Stimulated activated CD4-positive, alpha-beta T cell treated with anti-CD3 and anti-CD28 coated beads, Interleukin-2, amount 100 ng/mL, for 24 hours (primary cell): Measurements from ENCODE around the gene CFAP410.
"Not testable (repeated sequence)": the region's sequence is repeated elsewhere in the genome, so short reads cannot be mapped to it uniquely, and the experiment has no call there.

Source experiments
- DNase-seq, 2 donors: peaks; one replicate each; pipeline ENCODE4 v3.0.0-alpha.2; 2020

CFAP410 gene

DNA sequence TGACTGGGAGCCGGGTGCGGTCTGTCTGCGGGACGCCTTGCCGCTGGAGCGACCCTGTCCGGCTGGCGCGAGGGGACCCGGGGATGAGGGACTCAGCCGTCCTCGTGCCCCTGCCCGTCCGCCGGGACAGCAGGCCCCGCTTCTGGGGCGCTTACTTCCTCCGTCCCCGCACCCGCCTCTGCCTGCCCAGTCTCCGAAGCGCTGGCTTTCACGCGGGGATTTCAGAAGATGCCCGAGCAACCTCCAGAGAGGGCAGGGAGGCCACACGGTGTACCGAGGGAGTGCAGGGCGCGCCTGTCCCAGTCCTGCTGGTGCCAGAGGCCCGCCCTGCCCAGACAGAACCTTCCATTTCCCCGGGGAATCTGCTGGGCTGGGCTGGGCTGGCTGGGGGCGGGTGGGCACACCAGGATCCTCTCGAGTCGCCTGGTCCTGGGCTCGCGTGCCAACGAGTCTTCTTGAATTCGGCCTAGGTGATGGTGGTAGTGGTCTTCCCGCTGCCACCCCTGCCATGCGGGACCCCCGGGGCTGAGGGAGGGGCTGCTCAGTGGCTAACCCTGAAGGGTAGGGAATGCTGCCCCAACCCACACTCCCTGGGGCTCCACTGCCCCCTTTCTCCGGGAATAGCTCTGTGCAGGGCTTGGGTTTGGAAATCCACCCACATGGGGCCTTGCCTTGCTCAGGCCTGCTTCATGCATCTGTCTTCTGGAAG is 11.7 kb upstream of the CFAP410 start:
- DNase-seq: no peak

DNA sequence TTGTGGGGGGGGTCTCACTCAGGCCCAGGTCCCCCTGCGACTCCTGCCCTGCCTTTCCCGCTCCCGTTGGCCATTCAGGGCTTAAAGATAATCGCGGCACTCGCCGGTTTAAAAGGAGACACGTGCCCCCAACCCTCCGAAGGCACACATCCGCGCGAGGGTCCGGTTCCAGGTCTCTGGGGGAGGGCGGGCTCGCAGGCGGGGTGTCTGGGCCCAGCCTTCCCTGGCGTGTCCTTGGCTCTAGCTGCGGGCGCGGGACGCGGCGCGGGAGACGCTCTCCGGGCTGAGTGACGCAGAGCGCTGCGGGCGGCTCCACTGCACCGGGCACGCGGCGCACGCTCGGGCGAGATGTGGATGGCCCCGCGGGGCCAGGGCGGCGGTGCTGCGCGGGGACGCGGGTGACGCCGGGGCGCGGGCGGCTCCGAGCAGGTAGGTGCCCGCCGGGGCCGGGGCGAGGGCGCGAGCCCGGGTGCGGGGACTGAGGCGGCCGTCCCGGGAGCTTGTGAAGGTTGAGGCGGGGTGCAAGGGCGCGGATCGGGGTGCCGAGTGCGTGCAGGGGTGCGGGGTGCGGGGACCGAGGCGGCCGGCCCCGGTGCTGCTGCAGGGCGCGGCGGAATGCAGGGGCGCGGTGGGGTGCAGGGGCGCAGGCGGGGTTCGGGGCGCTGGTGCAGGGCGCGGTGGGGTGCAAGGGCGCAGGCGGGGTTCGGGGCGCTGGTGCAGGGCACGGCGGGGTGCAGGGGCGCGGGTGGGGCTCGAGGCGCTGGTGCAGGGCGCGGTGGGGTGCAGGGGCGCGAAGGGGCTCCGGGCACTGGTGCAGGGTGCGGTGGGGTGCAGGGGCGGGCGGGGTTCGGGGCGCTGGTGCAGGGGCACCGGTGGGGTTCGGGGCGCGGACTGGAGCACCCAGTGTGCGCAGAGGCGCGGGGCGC is 10.9 kb upstream of the CFAP410 start:
- no peak for DNase-seq

DNA sequence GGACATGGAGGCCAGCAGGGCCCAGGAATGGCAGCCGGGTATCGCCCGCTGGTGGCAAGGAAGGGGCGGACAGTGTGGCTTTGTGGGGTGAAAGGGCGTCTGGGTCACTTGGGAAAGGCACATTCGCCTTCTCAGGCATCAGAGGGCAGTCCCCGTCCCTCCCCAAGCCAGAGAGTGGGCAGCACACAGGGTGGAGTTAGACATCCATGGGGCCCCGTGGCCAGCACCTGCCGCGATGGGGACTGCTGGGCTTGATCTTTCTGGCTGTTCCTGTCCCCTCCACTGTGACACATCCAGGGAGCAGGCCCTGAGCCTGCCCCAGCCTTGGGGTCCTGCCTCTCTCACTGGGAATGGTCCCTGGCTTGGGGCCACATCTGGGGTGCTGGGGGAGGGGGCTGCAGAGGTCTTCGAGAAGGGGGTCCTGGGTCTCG is 10.2 kb upstream of the CFAP410 start:
- DNase-seq: no peak

DNA sequence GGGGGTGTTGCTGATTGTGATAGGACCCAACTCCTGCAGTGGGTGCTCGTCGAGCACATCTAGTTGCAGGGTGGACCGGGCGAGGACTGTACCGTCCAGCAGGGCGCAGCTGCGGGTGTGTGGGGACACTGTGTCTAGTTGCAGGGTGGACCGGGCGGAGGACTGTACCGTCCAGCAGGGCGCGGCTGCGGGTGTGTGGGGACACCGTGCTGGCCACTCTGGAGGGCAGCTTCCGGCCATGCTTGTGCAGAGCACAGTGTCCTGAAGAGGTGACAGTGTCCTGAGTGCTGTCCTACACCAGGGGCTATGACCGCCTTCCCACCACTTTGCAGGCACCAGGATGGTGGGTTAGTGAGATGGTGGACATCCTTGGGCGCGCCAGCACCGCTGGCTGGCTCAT is 9.7 kb upstream of the CFAP410 start:
- no peak for DNase-seq

DNA sequence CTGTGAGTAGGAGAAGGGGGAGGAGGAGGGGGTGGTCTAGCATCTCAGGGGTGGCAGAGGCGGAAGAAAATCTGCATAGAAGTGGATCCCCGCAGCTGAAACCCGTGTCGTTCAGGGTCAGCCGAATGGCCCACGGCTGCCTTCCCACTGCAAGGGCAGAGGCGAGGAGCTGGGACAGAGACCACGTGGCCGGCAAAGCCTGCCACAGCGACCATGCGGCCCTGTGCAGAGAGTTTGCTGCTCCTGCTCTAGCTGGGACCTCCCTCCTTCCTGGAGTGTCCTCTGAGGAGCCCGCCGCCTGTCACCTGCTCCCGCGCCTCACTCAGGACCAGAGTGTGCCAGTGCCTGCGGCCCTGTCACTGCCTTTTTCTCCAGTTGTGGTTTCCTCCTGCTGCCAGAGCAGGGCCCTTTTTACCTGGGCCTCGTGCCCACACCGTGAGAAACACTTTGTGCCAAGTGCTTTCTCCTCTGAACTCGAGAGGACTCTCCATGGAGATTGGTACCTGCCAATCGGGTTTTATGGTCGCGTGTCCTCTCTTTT is 8.8 kb upstream of the CFAP410 start:
- no peak for DNase-seq

DNA sequence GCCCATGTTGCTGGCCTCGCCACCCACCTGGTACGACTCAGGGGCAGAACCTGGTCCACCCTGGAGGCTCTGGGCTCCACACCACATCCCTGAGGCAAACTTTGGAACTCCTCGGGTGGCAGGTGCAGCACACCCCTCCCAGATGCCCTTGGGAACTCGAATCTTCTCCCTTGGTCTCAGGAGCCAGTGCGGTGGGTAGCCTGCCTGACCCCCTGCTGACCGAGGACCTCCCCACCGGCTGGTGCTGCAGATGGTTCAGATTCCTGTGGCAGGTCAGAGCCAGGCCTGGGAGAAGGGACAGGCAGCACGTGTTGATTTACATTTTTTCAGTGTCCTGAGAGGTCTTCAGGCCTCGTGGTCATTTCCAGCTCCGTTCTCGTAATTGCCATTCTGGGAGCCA is 6.3 kb upstream of the CFAP410 start:
- DNase-seq: no peak

DNA sequence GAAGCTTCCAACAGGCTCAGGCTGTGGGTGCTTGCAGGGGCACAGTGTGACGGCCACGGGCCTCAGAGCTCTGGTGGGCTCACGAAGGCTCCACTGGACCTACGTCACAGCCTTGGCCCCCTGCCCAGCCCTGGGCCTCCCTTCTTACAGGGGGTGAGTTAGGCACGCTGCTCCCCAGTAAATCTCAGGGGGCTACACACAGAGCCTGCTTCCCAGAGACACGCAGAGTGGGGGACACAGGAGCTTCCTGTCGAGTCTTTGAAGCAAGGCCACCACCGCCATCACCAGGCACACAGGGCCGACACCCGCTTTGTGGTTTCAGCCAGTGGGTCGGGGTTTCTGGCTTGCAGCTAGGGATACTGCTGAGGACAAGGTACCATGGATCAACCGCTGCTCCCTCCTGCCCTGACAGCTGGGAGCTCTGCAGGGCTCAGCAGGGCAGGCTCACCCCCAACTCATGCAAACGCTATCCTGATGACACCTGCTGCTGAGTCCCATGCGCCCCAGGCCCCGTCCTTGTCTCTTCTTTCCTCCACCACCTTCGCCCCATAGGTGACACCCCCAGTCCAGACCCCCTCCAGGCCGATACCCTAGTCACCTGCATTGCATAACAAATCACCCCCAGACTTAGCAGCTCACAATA is 5.5 kb upstream of the CFAP410 start:
- no peak for DNase-seq

DNA sequence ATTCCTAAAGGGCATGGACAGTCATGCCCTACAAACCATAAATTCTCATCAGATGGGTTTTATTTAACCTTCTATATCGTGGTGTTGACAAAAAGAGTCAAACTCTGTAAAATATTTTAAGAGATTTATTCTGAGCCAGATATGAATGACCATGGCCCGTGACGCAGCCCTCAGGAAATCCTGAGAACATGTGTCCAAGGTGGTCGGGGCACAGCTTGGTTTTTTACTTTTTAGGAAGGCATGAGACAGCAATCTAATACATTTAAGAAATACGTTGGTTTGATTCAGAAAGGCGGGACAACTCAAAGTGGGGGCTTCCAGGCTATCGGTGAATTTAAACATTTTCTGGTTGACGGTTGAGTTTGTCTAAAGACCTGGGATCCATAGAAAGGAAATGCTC is 3.8 kb upstream of the CFAP410 start:
- not testable (repeated sequence) for DNase-seq

DNA sequence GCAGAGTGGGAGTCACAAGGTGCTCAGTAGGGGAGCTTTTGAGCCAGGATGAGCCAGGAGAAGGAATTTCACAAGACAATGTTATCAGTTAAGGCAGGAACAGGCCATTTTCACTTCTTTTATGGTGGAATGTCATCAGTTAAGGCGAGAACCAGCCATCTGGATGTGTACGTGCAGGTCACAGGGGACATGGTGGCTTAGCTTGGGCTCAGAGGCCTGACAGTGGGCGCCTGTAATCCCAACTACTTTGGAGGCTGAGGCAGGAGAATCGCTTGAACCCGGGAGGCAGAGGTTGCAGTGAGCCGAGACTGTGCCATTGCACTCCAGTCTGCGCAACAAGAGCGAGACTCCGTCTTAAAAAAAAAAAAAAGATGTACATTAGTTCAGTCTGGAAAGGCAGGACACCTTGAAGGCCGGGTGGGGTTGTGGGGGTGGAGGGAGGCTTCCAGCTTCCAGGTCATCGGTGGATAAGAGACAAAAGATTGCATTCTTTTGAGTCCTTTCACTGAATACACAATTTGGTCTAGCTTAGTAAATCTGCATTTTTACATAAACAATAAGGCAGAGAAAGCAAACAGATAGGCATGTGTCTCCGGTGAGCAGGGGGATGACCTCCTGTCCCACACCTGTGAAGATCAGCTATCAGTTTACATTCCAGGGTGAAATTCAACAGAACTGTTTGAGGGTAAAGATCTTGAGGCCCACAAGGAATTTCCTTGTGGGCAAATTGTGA is 2.7 kb upstream of the CFAP410 start:
- DNase-seq: not testable (repeated sequence)

DNA sequence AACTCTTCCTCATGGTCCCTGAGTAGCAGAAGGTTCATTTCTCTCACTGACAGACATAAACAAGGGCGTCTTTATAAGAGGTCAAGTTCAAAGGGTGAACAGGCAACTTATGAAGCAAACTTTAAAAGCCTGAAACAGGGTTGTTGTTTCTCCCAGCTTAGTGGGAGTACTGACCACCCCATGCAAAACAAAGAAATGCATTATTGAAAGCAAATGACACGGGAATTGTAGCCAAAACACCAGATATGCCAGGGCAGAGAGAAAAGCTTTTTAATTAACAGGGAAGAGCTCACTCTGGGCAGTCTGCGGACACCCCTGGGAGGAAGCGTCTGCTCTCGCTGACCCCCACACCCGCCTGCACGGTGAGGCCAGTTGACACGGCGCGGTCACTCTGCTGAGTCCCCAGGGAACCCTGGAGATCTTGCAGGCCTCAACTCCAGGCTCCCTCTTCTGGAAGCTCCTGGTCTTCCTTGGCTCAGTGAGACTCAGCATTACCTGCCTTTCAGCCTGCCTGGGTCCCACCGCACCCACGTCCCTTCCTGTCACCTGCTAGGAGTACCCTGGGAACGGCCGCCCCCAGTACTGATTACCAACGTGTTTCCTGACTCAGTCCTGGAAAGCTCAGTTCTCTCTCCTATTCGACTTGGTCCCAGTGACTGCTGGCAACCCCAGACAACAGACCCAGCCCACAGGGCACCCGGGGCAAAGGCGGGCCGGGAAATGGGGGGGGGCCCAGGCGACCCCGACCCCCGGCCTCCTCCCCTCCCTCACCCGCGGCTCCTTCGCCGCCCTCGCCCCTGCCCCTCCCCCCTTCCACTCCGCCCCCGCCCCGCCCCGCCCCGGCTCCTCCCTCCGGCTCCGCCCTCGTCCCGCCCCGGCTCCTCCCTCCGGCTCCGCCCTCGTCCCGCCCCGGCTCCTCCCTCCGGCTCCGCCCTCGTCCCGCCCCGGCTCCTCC is 972 bp downstream of the CFAP410 start:
- no peak for DNase-seq

DNA sequence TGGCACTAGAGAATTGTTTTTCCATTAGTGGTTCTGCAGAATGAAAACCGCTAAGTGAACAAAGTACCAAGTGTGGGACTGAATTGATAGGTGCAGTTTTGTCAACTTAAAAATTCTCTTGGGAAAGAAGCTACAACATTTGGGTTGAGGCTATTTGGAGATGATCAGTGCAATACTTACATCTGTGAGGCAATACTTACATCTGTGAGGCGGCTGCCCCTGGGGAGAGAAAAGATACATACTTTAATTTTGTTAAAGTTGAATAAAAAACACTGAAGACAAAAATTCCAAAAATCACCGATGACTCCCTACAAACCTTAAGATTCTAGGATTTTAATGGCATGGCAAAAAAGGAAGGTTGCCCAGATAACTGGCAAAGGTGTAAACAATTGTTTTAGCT is 1.7 kb downstream of the CFAP410 start:
- DNase-seq: no peak

DNA sequence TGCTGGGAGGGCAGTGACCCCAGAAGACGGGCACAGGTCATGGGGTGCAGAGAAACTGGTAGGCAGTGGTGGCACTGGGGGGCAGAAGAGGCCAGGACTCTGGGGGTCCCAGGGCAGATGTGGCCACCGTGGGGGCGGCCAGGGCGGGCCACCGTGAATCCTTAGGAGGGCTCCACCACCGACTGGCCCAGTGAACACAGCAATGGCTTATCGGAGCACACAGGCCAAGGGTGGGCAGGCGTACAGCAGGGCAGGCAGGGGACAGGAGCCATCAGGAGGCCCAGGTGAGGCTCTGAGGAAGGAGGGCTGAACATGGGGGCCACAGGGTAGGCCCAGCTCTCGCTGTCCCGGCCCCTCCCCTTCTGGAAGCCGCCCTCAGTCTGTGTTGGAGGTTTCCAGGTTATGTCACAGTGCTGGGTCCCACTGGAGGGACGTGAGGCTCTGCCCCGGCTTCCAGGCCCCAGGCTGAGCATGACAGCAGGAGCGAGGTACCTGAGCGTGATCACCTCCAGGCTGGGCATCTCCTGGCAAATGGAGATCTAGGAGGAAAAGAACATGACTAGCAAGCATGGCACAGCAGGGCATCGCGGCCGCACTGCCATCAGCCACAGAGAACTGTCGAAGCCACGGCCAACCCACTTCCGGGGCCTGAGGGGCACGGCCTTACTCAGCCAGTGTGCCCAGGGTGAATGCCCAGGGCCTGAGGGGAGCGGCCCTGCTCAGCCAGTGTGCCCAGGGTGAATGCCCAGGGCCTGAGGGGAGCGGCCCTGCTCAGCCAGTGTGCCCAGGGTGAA is 3.7 kb downstream of the CFAP410 start:
- no peak for DNase-seq

DNA sequence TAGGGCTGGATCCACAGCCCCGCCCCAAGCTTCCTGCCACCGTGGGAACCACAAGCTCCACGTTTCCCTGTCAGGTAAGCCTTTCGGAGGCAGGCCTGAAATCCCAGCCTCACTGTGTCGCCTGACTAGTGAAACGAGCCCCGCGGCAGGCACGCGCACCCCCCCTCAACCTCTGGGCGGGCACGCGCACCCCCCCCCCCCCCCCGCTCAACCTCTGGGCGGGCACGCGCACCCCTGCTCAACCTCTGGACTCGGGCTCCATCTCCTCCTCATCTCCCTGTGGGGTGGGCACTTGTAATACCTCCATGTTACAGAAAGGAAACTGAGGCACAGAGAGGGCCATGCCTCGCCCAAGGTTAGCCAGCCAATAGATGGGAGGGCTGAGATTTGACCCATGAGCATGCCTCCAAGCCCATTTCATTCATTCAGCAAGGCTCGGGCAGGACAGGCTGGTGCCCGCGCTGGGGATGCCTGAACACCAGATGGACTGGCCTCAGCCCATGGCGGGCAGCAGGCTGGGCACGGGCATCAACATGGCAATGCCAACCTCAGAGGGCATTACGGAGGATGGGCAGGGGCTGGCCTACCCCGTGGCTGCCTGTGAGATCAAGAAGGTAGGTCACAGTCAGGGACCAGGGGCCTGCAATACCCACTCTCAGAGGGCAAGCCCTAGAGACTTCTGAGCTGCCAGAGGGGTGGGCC is 4.7 kb downstream of the CFAP410 start:
- DNase-seq: no peak

DNA sequence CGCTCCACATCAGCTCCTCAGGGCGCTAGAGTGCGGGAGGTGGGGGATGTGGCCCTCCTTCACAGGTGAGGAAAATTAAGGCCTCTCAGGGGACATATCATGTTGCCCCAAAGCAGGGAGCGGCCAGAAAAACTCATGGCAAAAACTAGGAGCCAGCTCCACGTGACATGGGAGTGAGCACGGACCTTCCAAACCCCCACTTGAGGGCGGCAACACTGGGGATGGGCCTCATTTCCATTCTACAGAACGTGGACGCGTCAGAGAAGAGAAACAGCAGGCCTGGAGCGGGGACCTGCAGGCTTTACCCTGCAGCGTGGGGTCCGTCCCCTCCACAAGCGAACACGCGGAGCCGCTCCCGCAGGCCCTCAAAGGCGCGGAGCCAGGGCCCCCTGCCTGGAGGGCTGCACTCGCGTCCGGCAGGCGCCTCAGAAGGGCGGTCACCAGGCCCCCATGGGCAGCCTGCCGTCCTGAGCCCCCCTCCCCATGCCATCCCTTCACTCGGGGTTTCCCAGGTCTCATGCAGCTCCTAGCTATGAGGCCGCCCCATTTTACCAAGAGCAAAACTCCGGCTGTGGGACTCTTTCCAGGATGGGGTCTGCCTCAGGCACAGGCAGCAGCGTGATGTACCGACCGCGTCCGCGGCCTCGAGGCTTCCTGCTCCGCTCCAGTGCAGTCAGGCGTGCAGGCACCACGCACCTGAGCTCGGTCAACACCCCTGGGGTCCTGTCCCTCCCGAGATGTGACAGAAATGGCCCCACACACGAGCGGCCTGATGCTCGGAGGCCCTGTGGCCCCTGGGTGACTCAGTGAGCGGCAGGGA is 5.5 kb downstream of the CFAP410 start:
- no peak for DNase-seq

DNA sequence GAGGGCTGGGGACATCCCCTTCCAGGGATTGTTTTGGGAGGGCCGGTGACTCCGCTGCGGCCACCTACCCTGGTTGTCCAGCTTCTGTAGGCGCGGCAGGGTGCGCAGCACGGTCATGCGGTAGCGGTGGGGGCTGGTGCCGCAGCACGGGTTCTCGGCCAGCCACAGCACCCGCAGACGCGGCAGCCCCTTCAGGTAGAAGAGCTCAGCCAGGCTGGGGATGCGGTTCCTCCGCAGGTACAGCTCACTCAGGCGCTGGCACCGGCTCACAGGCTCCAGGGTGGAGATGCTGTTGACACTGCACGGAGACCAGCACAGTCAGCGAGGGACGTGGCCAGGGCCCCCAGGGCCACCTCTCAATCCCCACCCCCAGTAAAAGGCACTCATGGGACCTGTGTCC is 6.2 kb downstream of the CFAP410 start:
- no peak for DNase-seq

DNA sequence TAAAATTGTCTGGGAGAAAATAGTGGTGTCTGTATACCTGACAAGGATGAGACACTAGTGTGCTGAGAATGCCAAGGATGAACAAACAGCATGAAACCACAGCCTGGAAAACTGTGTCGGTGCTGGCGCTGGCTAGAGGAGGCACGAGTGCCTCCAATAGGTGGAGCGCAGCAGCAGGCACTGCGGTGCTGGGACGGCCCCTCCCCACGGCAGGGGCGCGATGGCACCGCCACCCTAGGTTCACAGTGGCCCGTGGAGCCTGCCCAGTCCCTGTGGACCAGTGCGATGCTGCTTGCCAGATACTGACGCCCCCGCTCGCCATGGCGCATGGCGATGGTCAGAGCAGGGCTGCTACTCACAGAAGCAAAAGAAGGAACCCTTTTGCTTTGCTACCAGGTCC is 6.8 kb downstream of the CFAP410 start:
- DNase-seq: no peak

DNA sequence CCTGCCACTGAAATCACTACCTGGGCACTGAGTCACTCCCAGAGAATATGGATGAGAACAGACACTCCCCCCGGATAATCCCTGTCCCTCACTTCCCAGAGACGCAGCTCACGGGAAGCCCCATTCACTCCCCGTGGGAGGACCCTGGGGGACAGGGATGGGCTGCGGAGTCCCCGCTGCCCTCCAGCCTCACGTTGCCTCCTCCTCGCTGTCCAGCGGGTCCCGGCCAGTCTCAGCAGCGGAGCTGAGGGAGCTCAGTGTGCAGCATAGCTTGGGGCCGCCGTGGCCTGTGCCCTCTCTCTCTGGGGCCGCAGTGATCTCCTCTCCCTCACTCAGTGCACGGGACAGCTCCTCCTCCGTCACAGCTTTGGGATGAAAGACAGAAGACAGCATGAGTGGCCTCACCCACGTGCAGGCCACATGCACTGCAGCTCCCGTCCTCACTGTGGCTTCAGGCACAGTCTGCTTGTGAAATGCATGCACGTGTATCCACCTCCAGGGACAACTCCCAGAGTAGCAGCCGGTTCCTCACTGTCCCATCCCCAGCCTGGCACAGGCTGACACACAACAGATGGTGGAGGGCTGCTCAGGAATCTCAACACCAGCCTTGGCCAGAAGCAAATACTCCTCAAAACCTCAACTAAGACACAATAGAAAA is 7.4 kb downstream of the CFAP410 start:
- no peak for DNase-seq

DNA sequence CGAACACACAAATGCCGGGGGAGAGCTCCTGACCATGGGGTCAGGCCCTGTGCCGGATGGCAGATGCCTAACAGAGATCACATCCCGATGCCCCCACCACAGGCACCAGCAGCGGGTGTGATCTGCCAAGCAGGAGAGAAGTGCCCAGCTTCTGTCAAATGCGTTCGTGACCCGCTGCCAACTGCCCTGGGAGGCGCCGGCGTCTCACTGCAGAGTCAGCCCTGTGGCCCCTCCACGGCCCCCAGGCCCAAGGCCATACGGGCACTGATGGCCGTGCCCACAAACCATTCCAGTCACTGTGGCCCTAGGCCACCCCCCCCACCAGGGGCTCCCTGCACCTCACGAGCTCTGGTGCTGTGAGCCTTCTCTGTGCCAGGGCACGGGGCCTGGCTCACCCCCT is 8.0 kb downstream of the CFAP410 start:
- no peak for DNase-seq

DNA sequence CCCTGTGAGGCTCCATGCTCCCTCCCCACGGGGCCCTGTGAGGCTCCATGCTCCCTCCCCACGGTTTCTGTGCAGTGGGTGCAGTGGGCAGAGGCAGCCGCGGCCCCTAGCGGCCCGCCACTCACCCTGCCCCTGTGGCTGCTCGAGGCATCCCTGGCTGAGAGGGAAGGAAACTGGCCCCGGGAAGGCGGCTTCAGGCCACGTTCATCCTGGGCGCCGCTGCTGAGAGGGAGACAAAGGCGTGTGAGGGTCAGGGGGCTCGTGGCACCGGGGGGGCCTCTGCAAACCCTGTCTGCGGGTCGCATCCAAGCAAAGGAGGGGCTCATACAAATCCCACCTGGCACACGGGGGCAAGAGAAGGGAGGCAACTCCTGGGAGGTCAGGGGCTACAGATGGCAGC is 8.5 kb downstream of the CFAP410 start:
- no peak for DNase-seq
